Gastroesophageal sphincter (tissue), 3 donors: Measurements from ENCODE around the gene ZMAT3.

ENCODE experiments used
- EP300 ChIP-seq: sonication (generic); formaldehyde crosslinking; IDR thresholded peaks from one replicate; pipeline ENCODE4 v1.6.1; 2017; ENCODE audit warnings: antibody characterized with exemption, mild to moderate bottlenecking
- TF ChIP-seq, protein P1 (sequence below), 4 experiments: fragments of 200-600 bp in 2 of 4; fragments of 450-650 bp in 2 of 4; sonication (generic) in 1 of 4; IDR thresholded peaks; one replicate each; pipeline ENCODE4 v1.5.1; 2017 to 2019; ENCODE audit warnings: antibody characterized with exemption in 4 of 4, mild to moderate bottlenecking in 2 of 4, moderate library complexity in 2 of 4

- no peak for TF ChIP-seq EP300
- TF ChIP-seq, protein P1, sequence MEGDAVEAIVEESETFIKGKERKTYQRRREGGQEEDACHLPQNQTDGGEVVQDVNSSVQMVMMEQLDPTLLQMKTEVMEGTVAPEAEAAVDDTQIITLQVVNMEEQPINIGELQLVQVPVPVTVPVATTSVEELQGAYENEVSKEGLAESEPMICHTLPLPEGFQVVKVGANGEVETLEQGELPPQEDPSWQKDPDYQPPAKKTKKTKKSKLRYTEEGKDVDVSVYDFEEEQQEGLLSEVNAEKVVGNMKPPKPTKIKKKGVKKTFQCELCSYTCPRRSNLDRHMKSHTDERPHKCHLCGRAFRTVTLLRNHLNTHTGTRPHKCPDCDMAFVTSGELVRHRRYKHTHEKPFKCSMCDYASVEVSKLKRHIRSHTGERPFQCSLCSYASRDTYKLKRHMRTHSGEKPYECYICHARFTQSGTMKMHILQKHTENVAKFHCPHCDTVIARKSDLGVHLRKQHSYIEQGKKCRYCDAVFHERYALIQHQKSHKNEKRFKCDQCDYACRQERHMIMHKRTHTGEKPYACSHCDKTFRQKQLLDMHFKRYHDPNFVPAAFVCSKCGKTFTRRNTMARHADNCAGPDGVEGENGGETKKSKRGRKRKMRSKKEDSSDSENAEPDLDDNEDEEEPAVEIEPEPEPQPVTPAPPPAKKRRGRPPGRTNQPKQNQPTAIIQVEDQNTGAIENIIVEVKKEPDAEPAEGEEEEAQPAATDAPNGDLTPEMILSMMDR (IDR thresholded peaks at IDR 0.05): no peak
Measured at GRCh38 chr3:179000659-179001058, 71.0 kb downstream of the ZMAT3 start.
